NT2/D1 (cell line): ENCODE results near the gene TBX5.

Experiments
- DNase-seq: peaks from one replicate; pipeline ENCODE4 v3.0.0-alpha.2; 2011; ENCODE audit warnings: low read depth, low spot score
- H3K27me3 ChIP-seq: 2 replicates; pipeline ENCODE4 v1.6.0; 2011; ENCODE audit warnings: mild to moderate bottlenecking; ENCODE audit not compliant: insufficient read length, insufficient read depth
- H3K36me3 ChIP-seq: 2 replicates; pipeline ENCODE4 v1.6.1; 2011; ENCODE audit warnings: mild to moderate bottlenecking, low read length, mixed read lengths; ENCODE audit not compliant: insufficient read depth, insufficient read length
- H3K4me1 ChIP-seq: 2 replicates; pipeline ENCODE4 v1.5.1; 2011; ENCODE audit not compliant: insufficient read depth, insufficient read length
- H3K4me3 ChIP-seq: 2 replicates; pipeline ENCODE4 v1.5.1; 2011; ENCODE audit warnings: low read depth; ENCODE audit not compliant: insufficient read length
- H3K9ac ChIP-seq: 2 replicates; pipeline ENCODE4 v1.6.0; 2011; ENCODE audit warnings: low read depth; ENCODE audit not compliant: insufficient read length
- H3K9me3 ChIP-seq: 2 replicates; pipeline ENCODE4 v1.5.1; 2011; ENCODE audit warnings: mild to moderate bottlenecking, low read length; ENCODE audit not compliant: insufficient read depth
- SUZ12 ChIP-seq: IDR thresholded peaks from 2 replicates; pipeline ENCODE4 v1.6.1; 2011; ENCODE audit not compliant: insufficient read length, insufficient read depth; ENCODE audit errors: extremely low read depth
- YY1 ChIP-seq: IDR thresholded peaks from 2 replicates; pipeline ENCODE4 v1.6.1; 2011; ENCODE audit not compliant: insufficient read length, insufficient read depth
- ZNF274 ChIP-seq: IDR thresholded peaks from 2 replicates; pipeline ENCODE4 v1.6.1; 2011; ENCODE audit warnings: mild to moderate bottlenecking, low read depth, low read length

The TBX5 gene

GRCh38 chr12:114396869-114397719 lies 8.8 kb downstream of the TBX5 start:
- TF ChIP-seq ZNF274, result no peak
- TF ChIP-seq SUZ12, result peak; percentile 55
- Histone ChIP-seq H3K4me1 (peaks cover 9% of the 10 kb centered on the region), H3K36me3 (no peaks in the 10 kb centered on the region), H3K4me3 (no peak overlapping the region), H3K9me3 (no peaks in the 10 kb centered on the region), H3K9ac (peak overlapping the region; percentile 12), H3K27me3 (peaks cover 100% of the 10 kb centered on the region)
- DNase-seq, result no peak

- TF ChIP-seq SUZ12, result peak; percentile 95
- no peak for TF ChIP-seq ZNF274
- H3K4me3 ChIP-seq, result no peak overlapping the region
These were observed 9.6 kb downstream of the TBX5 start for GRCh38 chr12:114396153-114396868.

DNA sequence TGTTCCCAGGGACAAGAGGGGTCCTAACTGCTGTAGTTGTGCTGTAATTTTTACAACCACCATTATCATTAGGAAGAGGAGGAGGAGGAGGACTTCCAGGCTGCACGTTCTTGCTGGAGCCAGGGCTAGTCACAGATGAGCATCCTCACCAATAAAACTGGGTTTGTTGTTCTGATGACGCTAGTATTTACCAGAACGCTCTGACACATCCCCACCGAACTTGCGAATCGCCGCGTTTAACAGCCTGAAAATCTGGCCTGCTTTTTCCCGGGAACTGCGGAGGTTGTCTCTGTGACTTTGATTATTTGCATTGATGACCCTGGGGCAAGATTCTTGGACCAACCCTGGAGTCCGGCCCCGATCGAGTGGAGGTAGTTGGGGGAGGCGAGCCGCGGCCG lies 10.2 kb downstream of the TBX5 start:
- Histone ChIP-seq H3K9me3 (no peaks in the 10 kb centered on the region), H3K27me3 (peaks cover 88% of the 10 kb centered on the region), H3K4me3 (no peak overlapping the region), H3K4me1 (peaks cover 9% of the 10 kb centered on the region), H3K36me3 (no peaks in the 10 kb centered on the region), H3K9ac (no peak overlapping the region)
- no peak for DNase-seq
- TF ChIP-seq ZNF274, result no peak
- TF ChIP-seq SUZ12, result no peak
- TF ChIP-seq YY1, result no peak

More at GRCh38 chr12:114396153-114396868, 9.6 kb downstream of the TBX5 start:
- DNase-seq, result no peak
- Histone ChIP-seq H3K36me3 (no peaks in the 10 kb centered on the region), H3K9ac (peak overlapping the region; percentile 37), H3K9me3 (no peaks in the 10 kb centered on the region), H3K27me3 (peaks cover 93% of the 10 kb centered on the region), H3K4me1 (peaks cover 9% of the 10 kb centered on the region)

DNA sequence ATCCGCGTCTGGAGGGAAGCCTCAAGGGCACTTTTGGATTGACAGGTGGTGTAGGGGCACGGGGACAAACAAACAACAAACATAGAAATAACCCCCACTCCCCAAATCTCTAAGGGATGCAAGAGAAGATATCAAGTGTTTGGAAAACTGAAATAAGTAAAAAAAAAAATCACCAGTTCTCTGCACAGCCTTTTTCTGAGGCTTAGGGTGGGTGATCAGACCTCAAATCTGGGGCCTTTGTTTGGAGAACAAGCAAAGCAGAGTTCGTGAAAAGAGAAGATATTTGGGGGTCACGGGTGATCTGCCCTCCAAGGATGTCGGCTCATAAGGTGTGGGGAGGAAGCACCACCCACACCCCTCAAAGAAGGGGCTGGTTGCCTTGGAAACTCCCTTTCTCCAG lies 10.7 kb downstream of the TBX5 start:
- H3K4me3 ChIP-seq, result no peak overlapping the region

DNA sequence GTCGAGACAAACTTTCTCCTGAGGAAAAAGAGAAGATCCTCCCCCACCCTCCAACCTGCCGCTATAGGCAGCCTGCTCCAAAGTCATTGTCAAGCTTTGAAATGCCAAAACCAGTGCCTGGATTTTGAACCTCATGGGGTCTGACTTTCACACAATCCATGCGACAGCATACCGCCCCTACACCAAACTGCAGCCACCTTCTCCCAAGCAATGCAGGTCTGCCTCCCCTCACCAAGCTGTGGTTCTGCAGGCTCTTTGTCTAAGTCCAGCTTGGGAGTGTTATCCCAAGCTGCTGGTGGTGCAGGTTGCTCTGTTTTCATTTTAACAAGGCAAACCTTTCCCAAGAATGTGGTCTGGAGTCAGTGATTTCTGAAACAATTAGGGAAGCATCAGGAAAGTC lies 12.4 kb downstream of the TBX5 start:
- H3K27me3 ChIP-seq, result peaks cover 66% of the 10 kb centered on the region
- TF ChIP-seq YY1, result no peak
- no peak for TF ChIP-seq SUZ12
- TF ChIP-seq ZNF274, result no peak
- H3K9ac ChIP-seq, result no peak overlapping the region
- no peak for DNase-seq
- no peak overlapping the region for H3K4me3 ChIP-seq
- H3K9me3 ChIP-seq, result no peaks in the 10 kb centered on the region
- H3K4me1 ChIP-seq, result peaks cover 9% of the 10 kb centered on the region
- no peaks in the 10 kb centered on the region for H3K36me3 ChIP-seq

More for the DNA sequence above, 10.7 kb downstream of the TBX5 start:
- TF ChIP-seq YY1 (no peak), ZNF274 (no peak), SUZ12 (no peak)
- Histone ChIP-seq H3K9ac (no peak overlapping the region), H3K9me3 (no peaks in the 10 kb centered on the region), H3K36me3 (no peaks in the 10 kb centered on the region), H3K4me1 (peaks cover 9% of the 10 kb centered on the region), H3K27me3 (peaks cover 82% of the 10 kb centered on the region)
- no peak for DNase-seq

DNA sequence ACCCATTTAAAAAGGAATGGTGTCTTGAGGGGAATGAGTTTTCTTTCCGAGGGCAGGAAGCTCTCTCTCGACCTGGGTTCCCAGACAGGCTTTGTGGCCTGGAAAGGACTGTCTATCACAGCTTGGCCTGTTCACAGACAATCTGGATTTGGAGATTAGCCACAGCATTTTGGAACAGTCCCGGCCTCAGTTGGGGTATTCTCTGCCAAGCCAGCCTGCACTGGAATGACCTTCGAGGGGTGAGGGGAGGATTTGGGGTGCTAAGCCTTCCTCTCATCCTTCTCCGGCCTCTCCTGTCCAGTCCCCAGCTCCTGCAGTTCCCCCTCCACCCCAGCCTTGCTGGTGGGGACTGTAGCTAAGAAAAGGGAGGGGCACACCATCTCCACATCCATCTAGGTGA lies 13.0 kb downstream of the TBX5 start:
- Histone ChIP-seq H3K27me3 (peaks cover 59% of the 10 kb centered on the region), H3K4me1 (peaks cover 9% of the 10 kb centered on the region), H3K4me3 (no peak overlapping the region), H3K36me3 (no peaks in the 10 kb centered on the region), H3K9ac (no peak overlapping the region), H3K9me3 (no peaks in the 10 kb centered on the region)
- no peak for DNase-seq
- TF ChIP-seq SUZ12, result no peak
- TF ChIP-seq YY1, result no peak
- no peak for TF ChIP-seq ZNF274

GRCh38 chr12:114391088-114391487 lies 14.9 kb downstream of the TBX5 start:
- H3K27me3 ChIP-seq, result peaks cover 41% of the 10 kb centered on the region

More at GRCh38 chr12:114391088-114391487, 14.9 kb downstream of the TBX5 start:
- DNase-seq, result no peak
- H3K36me3 ChIP-seq, result no peaks in the 10 kb centered on the region
- H3K4me1 ChIP-seq, result peaks cover 3% of the 10 kb centered on the region
- no peak for TF ChIP-seq SUZ12
- no peak for TF ChIP-seq ZNF274
- TF ChIP-seq YY1, result no peak
- no peaks in the 10 kb centered on the region for H3K9me3 ChIP-seq
- H3K9ac ChIP-seq, result no peak overlapping the region
- no peak overlapping the region for H3K4me3 ChIP-seq
